ENCODE measurements around the gene CRISPLD2.

- TF ChIP-seq, protein P1, sequence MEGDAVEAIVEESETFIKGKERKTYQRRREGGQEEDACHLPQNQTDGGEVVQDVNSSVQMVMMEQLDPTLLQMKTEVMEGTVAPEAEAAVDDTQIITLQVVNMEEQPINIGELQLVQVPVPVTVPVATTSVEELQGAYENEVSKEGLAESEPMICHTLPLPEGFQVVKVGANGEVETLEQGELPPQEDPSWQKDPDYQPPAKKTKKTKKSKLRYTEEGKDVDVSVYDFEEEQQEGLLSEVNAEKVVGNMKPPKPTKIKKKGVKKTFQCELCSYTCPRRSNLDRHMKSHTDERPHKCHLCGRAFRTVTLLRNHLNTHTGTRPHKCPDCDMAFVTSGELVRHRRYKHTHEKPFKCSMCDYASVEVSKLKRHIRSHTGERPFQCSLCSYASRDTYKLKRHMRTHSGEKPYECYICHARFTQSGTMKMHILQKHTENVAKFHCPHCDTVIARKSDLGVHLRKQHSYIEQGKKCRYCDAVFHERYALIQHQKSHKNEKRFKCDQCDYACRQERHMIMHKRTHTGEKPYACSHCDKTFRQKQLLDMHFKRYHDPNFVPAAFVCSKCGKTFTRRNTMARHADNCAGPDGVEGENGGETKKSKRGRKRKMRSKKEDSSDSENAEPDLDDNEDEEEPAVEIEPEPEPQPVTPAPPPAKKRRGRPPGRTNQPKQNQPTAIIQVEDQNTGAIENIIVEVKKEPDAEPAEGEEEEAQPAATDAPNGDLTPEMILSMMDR (IDR thresholded peaks at IDR 0.05; ENCODE audit: insufficient read depth, low read length): no peak
- TF ChIP-seq REST (IDR thresholded peaks at IDR 0.05; ENCODE audit: insufficient replicate concordance, low read depth) (no peak), GABPA (IDR thresholded peaks at IDR 0.05; ENCODE audit: low read depth) (no peak), POLR2AphosphoS5 (IDR thresholded peaks at IDR 0.05; ENCODE audit: low read depth) (no peak)
These were observed 123.8 kb downstream of the CRISPLD2 start for GRCh38 chr16:84943620-84944019.

Measured in HL-60 (cell line).